ENCODE data around the gene CPSF3. TPM values are rescaled to one million over a fixed set of nuclear protein-coding genes. Genes with fewer than 3 reads are reported as not detected.
"Not testable (repeated sequence)": the region's sequence is repeated elsewhere in the genome, so short reads cannot be mapped to it uniquely, and the experiment has no call there.

Gene CPSF3
- total RNA-seq, 1 donor from 2014 or later: 16.0 TPM

GRCh38 chr2:9484533-9484932, 61.1 kb downstream of the CPSF3 start:
- DNase-seq (ENCODE audit: low spot score) (no peak), ATAC-seq (no peak)
- intact Hi-C loops (cut with DNase I): no loop called here

GRCh38 chr2:9488583-9489547, 65.4 kb downstream of the CPSF3 start:
- intact Hi-C loops (cut with DNase I): no loop called here
- no peak for DNase-seq (ENCODE audit: low spot score)
- ATAC-seq: no peak

GRCh38 chr2:9490789-9491188, 67.3 kb downstream of the CPSF3 start:
- intact Hi-C loops (cut with DNase I): no loop called here
- no peak for DNase-seq (ENCODE audit: low spot score)
- ATAC-seq: no peak

- intact Hi-C loops (cut with DNase I): no loop called here
- DNase-seq (ENCODE audit: low spot score) (no peak), ATAC-seq (no peak)
Measured at GRCh38 chr2:9492927-9493326, 69.5 kb downstream of the CPSF3 start.

- DNase-seq (ENCODE audit: low spot score): no peak
- no peak for ATAC-seq
- intact Hi-C loops (cut with DNase I): no loop called here
Measured at GRCh38 chr2:9493478-9493877, 70.0 kb downstream of the CPSF3 start.

GRCh38 chr2:9494081-9494480, 70.6 kb downstream of the CPSF3 start:
- intact Hi-C loops (cut with DNase I): no loop called here
- no peak for DNase-seq (ENCODE audit: low spot score)
- ATAC-seq: no peak

- ATAC-seq: no peak
Measured at GRCh38 chr2:9497017-9497416, 73.6 kb downstream of the CPSF3 start.

GRCh38 chr2:9498210-9498609, 74.8 kb downstream of the CPSF3 start:
- intact Hi-C loops (cut with DNase I): no loop called here
- ATAC-seq: no peak
- no peak for DNase-seq (ENCODE audit: low spot score)

More at GRCh38 chr2:9497017-9497416, 73.6 kb downstream of the CPSF3 start:
- no peak for DNase-seq (ENCODE audit: low spot score)
- intact Hi-C loops (cut with DNase I): loop anchor here (2.0 kb wide), 1 partner anchor 50 kb away; no protein-coding TSS in a partner anchor

GRCh38 chr2:9508931-9509330, 85.5 kb downstream of the CPSF3 start:
- ATAC-seq (no peak), DNase-seq (ENCODE audit: low spot score) (no peak)
- intact Hi-C loops (cut with DNase I): no loop called here

- ATAC-seq; DNase-seq (ENCODE audit: low spot score); intact Hi-C loops (cut with DNase I): not testable (repeated sequence)
Measured at GRCh38 chr2:9513946-9514345, 90.5 kb downstream of the CPSF3 start.

- no peak for DNase-seq (ENCODE audit: low spot score)
- intact Hi-C loops (cut with DNase I): no loop called here
- ATAC-seq: no peak
Measured at GRCh38 chr2:9517118-9517782, 93.8 kb downstream of the CPSF3 start.

- intact Hi-C loops (cut with DNase I): no loop called here
- ATAC-seq (no peak), DNase-seq (ENCODE audit: low spot score) (no peak)
Measured at GRCh38 chr2:9518163-9518562, 94.7 kb downstream of the CPSF3 start.

GRCh38 chr2:9518780-9519179, 95.3 kb downstream of the CPSF3 start:
- no peak for DNase-seq (ENCODE audit: low spot score)
- intact Hi-C loops (cut with DNase I): no loop called here
- no peak for ATAC-seq

- ATAC-seq: no peak
- intact Hi-C loops (cut with DNase I): no loop called here
Measured at GRCh38 chr2:9519250-9519649, 95.8 kb downstream of the CPSF3 start.

More at GRCh38 chr2:9519250-9519649, 95.8 kb downstream of the CPSF3 start:
- DNase-seq (ENCODE audit: low spot score): no peak

Other genes starting within 250 kb of the CPSF3 start
- gene ASAP2, start 216.8 kb upstream of the CPSF3 start, total RNA-seq: 47.1 TPM
- gene ITGB1BP1, start 126 bp upstream of the CPSF3 start, total RNA-seq: 163 TPM
- gene IAH1, start 50.9 kb downstream of the CPSF3 start, total RNA-seq: 55.6 TPM
- gene ADAM17, start 132.2 kb downstream of the CPSF3 start, total RNA-seq: 49.1 TPM
- 209 TPM for gene YWHAQ, start 207.3 kb downstream of the CPSF3 start, total RNA-seq